Measurements from ENCODE around the gene RPL6.
"Not testable (repeated sequence)": the region's sequence is repeated elsewhere in the genome, so short reads cannot be mapped to it uniquely, and the experiment has no call there.

RPL6 gene

DNA sequence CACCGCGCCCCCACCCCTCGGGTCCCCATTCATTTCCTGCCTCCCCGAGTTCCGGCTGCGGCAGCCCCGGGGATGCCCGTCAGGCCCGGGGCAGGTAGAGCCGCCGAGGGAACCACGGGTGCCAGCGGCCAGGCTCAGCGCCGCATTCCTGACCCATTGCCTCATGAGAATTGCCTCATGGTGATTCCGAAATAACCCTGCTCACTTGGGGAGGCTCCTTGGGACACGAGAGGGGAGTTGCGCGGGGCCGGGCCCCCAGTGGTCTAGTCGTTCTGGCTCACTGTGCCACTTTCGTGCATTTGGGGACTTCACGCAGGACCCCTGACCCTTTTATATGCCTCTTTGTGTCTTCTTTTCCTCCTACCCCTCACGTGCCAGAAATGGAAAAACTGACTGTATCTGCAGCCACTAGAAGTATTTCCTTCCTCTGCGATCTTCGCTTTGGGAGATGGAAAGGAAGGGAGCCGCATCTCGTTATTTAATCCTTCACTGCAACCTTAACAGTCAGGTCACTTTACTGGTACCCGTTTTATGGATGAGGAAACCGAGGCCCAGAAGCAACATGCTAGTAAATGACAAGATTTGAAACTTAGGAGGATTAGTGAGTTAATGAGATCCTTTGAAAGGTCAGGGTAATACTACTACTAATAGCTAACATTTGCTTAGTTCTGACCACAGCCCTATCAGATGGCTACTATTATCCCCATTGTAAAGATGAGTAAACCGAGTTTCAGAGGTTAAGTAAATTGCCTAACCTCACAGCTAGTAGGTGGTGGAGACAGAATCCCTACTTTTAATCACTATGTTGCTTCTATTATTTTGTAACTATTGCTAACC, 10.1 kb upstream of the RPL6 start:
- DNase-seq: peak; percentile 86

DNA sequence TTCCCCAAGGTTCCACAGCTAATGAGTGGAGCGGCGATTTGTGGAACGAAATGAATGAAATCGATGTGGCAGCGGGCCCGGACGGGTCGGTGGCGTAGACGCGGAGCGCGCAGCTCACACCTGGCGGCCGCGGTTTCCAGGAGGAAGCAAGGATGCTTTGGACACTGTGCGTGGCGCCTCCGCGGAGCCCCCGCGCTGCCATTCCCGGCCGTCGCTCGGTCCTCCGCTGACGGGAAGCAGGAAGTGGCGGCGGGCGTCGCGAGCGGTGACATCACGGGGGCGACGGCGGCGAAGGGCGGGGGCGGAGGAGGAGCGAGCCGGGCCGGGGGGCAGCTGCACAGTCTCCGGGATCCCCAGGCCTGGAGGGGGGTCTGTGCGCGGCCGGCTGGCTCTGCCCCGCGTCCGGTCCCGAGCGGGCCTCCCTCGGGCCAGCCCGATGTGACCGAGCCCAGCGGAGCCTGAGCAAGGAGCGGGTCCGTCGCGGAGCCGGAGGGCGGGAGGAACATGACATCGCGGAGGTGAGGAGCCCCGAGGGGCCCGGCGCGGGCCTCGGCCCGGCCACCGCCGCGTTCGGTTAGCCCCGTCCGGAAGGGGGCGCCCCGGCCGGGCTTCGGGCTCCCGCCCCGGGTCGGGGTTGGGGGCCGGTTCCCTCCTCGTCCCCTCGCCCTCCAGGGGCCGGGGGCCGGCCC, 9.3 kb upstream of the RPL6 start, which contains the start of gene PTPN11:
Gene PTPN11 (plus strand): TSS at position 340 of the 689 bp plus-strand sequence. CDS start 165 bp downstream, at position 505.
- peak; percentile 97 for DNase-seq

DNA sequence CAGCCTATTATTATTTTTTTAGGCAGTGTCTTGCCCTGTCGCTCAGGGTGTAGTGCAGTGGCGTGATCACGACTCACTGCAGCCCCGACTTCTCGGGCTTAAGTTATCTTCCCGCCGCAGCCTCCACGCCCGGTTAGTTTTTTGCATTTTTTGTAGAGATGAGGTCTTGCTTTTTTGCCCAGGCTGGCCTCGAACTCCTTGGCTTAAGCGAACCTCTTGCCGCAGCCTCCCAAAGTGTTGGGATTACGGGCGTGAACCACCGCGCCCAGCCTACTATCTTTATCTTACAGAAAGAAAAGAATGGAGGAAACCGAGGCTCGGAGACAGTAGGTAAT, 8.8 kb upstream of the RPL6 start:
- no peak for DNase-seq

DNA sequence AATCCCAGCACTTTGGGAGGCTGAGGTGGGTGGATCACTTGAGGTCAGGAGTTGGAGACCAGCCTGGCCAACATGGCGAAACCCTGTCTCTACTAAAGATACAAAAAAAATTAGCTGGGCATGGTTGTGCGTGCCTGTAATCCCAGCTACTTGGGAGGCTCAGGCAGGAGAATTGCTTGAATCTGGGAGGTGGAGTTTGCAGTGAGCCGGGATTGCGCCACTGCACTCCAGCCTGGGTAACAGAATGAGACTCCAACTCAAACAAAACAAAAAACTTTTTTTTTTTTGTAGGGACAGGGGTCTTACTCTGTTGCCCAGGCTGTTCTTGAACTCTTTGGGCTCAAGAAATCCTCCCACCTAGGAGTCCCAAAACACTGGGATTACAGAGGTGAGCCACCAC, 6.1 kb upstream of the RPL6 start:
- DNase-seq: not testable (repeated sequence)

DNA sequence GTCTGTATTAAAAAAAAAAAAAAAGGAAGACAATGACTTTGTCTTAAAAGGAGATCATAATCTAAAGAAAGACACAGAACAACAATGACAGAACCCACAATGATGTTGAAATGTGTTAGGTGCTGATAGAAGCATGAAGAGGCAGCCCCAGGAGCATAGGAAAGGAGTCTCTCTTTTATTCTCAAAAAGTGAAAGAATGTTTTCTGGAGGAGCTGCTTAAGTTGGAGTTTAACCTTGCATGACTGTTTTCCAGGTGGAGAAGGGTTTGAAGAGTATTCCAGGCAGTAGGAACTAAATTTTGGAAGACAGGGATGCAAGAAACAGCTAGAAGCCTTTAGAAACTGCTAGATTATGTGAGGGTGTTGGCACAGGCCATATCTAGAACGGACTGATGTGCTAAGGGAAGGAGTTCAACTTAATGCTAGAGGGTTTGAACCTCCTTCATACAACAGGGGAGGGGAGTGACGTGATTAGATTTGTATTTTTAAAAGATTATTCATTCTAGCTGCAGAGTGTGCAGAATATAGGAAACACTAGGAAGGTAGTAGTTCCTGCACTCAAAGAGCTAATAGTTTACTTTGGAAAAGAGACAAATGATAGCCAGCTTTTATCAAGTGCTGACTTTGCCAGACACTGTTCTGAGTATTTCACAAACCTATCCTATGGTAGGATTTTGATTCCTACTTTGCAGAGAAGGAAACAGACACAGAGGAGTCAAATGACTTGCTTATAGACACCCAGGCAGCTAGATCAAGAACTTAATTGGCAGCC, 4.6 kb upstream of the RPL6 start:
- DNase-seq: no peak

DNA sequence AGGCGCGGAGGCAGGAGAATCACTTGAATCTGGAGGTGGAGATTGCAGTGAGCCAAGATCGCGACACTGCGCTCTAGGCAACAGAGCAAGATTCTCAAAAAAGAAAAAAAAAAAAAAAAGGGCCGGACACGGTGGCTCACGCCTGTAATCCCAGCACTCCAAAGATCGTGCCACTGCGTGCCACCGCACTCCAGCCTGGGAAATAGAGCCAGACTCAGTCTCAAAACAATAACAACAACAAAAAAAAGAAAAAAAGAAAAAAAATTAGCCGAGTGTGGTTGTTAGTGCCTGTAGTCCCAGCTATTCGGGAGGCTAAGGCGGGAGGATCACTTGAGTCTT, 470 bp upstream of the RPL6 start:
- no peak for DNase-seq

DNA sequence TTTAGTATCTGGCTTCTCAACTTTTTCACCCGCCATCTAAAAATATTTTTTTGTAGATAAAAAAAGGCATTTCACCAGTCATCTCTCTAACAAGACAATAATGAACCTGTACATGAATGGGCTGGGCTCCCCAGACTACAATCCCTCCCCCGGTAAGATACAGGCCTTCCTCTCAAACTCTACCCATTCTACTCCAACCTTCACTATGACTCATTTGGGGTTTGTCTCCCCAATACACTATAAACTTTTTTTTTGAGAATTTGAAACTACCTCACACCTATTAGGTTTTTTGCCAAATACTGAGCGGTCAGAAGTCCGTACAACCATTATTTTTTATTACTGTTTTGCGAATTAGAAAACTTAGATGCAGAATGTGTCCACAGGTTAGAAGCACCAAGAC, 784 bp downstream of the RPL6 start:
- peak; percentile 49 for DNase-seq

DNA sequence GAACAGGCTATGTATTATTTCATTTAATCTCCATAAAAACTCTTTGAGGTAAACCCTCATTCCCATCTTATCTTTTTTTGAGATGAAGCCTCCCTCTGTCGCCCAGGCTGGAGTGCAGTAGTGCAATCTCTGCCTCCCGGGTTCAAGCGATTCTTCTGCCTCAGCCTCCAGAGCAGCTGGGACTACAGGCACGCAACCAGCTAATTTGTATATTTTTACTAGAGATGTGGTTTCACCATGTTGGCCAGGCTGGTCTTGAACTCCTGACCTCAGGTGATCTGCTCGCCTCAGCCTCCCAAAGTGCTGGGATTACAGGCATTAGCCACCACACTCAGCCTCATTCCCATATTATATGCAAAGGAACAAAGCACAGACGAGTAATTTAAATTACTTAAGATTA, 1.7 kb downstream of the RPL6 start:
- DNase-seq: not testable (repeated sequence)

DNA sequence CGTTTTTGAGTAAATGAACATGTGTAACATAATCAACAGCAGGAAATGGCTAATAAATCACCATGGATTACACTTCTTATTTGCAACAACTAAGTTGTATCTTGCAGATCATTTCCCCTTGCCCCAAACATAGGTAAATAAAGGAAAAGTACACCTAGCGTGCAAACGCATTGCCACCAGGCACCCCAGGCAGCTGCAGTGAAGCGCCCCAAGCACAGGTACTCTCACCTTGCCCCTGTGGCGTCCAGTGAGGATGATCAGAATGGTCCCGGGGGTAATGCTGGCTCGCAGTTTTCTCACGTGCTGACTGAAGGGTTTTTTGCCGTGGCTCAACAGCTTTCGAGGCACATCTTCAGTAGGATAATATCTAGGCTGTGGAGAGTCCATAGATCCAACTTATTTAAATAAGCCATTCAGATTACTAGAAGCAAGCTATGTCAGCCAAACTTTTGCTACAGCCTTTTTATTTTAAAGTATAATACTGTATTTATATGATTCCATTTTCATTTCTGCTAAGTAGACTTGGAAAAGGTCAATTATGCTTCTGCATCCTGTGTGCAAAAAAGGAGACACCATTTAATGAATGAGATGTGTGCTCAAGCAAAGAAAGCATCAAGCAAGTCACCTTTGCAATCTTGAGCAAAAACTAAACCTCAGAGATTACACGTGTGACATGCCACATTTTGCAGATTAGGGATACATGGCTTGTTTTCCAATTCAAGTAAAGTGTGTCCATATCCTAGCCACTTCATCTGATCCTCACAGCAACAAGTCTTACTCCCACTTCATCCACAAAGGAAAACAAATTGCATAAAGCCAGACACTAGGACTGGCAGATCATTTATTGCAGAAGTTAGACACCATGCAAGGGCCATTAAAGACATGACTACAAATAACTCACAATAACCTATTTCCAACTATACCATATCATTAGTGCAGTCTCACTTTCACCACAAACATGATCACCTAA, 2.6 kb downstream of the RPL6 start:
- no peak for DNase-seq

DNA sequence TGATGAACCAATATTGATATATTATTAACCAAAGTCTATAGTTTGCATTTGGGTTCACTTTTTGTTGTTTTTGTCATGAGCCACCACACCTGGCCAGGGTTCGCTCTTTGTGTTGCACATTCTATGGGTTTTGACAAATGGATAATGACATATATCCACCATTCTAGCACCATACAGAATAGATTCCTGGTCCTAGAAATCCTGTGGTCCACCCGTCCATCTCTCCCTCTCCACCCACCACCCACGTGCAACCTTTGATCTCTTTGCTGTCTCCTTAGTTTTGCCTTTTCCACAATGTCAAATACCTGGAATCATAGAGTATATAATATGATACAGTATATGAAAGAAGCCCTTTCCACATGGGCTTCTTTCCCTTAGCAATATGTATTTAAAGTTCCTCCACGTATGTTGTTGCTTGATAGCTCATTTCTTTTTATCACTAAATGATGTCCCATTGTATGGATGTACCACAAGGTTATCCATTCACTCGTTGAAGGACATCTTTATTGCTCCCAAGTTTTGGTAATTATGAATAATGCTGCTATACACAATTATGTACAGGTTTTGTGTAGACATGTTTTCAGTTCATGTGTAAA, 7.4 kb downstream of the RPL6 start:
- peak; percentile 43 for DNase-seq

DNA sequence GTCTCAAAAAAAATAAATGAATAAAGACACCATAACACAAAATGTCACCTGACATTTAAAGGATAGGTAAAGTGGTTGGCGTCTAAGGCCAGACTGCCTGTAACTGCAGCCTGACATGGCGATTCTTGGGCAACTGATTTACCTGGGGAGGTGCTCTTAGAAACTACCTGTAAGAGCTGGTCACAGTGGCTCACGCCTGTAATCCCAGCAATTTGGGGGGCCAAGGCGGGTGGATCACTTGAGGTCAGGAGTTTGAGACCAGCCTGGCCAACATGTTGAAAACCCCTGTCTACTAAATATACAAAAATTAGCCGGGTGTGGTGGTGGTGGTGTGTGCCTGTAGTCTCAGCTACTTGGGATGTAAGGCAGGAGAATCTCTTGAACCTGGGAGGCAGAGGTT, 8.4 kb downstream of the RPL6 start:
- no peak for DNase-seq

DNA sequence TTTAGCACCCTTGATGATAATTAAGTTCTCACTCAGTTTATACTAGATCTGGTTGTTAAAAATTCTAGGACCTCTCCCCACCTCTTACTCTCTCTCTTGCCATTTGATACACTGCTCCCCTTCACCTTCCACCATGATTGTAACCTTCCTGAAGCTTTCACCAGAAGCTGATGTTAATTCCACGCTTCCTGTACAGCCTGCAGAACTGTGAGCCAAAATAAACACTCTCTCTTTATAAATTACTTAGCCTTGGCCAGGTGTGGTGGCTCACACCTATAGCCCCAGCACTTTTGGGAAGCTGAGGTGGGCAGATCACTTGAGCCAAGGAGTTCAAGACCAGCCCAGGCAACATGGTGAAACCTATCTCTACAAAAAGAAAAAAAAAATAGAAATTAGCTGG, 16.1 kb downstream of the RPL6 start:
- no peak for DNase-seq

DNA sequence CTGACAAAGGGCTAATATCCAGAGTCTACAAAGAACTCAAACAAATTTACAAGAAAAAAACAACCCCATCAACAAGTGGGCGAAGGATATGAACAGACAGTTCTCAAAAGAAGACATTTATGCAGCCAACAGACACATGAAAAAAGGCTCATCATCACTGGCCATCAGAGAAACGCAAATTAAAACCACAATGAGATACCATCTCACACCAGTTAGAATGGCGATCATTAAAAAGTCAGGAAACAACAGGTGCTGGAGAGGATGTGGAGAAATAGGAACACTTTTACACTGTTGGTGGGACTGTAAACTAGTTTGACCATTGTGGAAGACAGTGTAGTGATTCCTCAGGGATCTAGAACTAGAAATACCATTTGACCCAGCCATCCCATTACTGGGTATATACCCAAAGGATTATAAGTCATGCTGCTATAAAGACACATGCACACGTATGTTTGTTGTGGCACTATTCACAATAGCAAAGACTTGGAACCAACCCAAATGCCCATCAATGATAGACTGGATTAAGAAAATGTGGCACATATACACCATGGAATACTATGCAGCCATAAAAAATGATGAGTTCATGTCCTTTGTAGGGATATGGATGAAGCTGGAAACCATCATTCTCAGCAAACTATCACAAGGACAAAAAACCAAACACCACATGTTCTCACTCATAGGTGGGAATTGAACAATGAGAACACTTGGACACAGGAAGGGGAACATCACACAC, 19.3 kb downstream of the RPL6 start:
- not testable (repeated sequence) for DNase-seq

DNA sequence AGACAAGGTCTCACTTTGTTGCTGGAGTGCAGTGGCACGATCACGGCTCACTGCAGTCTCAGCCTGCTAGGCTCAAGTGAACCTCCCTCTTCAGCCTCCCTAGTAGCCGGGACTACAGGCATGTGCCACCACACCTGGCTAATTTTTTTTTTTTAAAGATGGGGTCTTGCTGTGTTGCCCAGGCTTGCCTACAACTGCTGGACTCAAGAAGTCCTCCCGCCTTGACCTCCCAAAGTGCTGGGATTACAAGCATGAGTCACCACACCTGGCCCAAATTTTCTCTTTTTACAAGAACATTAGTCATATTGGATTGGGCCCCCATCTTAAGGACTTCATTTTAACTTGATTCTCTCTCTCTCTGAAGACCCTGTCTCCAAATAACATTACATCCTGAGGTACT, 20.2 kb downstream of the RPL6 start:
- DNase-seq: no peak

DNA sequence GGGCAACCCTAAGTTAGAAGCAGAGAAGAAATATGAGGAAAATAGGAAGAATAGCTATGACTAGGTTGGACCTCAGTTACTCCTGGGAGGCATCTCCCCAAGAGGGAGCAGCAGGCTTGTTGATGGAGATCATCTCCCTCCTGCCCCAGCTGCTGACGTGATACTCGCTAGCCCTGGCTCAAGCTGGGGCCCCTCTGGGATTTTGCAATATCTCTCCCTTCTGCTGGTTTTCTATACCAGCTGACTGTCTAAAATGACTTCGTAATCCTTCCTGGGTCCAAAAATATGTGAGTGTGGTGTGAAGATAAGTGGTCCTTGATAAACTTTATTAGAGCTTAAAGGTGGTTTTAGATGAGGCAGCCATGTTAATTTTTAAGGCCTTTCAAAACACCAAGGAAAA, 22.7 kb downstream of the RPL6 start:
- DNase-seq: no peak

DNA sequence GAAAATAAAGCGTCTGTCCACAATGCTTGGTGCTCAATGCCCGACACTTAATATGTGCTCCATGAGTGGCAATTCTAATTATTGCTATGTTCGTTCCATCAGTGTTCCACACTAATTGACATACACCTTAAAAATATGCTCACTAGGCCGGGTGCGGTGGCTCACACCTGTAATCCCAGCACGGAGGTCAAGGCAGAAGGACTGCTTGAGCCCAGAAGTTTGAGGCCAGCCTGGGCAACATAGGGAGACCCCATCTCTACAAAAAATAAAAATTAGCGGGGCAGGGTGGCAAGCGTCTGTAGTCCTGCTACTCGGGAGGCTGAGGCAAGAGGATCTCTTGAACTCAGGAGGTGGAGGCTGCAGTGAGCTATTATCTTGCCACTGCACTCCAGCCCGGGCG, 26.5 kb downstream of the RPL6 start:
- no peak for DNase-seq

DNA sequence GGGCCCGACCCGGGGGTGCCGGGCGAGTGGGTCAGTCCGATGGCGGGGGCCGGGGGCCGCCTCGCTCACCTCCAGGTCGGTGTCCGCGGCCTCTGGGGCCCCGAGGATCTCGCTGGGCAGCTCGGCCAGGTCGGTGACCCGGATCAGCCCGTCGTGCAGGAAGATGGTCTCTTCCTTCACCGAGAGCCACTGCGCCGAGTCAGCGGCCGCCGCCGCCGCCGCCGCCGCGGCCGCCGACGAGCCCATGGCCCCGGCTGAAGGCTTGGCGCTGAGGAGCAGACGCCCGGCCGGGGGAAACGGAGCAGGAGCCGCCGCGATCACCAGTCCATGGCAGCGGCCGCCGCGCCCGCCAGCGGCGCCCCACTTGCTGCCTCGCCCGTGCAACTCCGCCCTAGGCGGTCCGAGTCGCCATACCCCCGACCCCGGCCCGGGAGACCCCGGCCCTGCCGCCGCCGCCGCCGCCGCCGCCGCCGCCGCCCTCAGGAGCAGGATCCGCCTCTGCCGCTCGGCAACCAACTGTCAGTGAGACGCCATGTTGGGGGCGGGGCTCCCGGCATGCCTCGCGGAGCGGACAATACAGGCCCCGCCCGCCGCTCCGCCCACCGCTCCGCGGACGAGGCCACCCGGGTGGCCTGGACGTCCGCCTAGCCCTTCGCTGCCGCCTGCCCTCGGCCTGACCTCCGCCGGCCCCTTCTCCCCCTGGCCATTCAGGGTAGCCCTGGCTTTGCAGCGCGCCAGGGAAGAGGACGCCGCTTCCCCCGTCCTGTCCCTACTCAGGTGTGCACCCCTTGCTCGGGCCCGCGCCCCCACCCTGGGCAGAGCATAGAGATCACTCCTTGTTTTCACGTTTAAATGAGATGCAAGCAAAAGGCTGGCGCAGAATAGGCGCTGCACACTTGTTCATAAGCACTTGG, 27.3 kb downstream of the RPL6 start, which contains the start of gene HECTD4:
Gene HECTD4 (minus strand): TSS at position 549 of the 914 bp plus-strand sequence. CDS start 303 bp downstream, at position 246.
- peak; percentile 98 for DNase-seq

DNA sequence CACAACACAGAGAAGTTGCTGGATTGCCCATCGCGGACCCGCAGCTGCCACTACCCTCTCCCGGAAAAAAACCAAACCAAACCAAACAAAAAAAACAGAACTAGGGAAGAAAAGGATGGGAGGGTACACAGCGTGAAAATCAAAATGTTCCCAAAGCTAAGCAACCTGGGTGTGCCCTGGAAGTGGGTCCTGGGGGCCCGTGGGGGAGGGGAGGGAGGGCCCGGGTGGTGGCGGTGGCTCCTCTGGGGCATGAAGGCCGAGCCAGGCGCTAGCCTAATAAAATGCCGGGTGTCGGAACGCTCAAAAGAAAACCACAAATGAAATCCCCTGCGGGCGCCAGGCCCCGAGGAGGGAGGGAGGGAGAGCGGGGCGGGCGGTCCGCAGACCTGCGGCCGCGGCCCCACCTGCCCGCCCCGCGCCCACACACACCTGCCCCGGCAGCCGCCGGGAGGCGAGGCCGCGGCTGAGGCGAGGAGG, 28.0 kb downstream of the RPL6 start:
- peak; percentile 73 for DNase-seq

DNA sequence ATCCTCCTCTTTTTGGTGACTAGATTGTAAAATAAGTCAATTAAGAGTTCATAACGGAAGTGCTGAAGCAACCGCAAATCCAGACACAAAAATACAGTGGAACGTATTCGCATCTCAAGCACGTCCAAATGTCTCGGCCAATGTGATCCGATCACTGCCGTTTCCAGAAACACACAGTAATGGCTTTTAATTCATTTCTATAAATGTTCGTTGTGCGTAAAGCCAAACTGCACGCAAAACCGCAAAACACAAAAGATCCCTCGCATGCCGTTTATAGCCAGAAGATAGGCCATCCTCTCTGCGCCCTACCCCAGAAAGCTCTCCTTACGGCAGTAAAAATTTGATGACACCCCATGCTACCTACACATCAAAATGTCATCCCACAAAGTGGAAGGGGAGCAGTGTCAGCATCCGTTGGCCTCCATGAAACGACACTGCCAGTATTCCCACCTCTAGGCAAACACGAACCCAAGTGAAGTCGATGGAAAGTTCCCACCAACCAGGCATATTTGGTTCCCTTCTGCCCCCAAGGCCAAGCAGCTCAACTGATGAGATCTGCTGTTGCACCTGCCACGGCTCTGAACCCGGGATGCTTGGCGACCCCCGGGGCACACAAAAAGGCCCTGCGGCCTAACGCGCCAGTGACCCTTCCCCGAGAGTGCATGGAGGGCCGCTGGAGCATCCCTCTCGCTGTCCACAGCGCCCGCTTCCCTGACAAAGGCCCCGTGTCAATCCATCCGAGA, 28.6 kb downstream of the RPL6 start:
- DNase-seq: no peak
